ENCODE results near the gene ANKUB1. TPM values are rescaled to one million over a fixed set of nuclear protein-coding genes. Genes with fewer than 3 reads are reported as not detected.
A peak's percentile ranks its signal among the peaks of the same experiment; 100 is the strongest.

ANKUB1 gene
- total and polyA plus RNA-seq, 10 of the 15 experiments (the other 5 are each of a cell fraction or from before 2014, with no cell fraction given) = 0.08 TPM; not detected in 9

GRCh38 chr3:149765762-149766334 lies 26.5 kb downstream of the ANKUB1 start:
- ChIA-PET CTCF (interaction anchor here (0.6 to 15.4 kb wide), 21 partner anchors 10 to 455 kb away, joined by 3 to 222 read pairs (median 5); partner anchors contain the start of gene COMMD2), SMC1A (ENCODE audit: uncharacterized antibody, unreplicated experiment) (interaction anchor here (0.8 to 2.3 kb wide), 14 partner anchors 12 to 455 kb away, joined by 3 to 18 read pairs (median 4); partner anchors contain the start of gene COMMD2), RAD21 (ENCODE audit: unreplicated experiment) (interaction anchor here (1.0 to 3.0 kb wide), 8 partner anchors 9 to 453 kb away, joined by 3 to 20 read pairs (median 4); partner anchors contain the start of gene COMMD2), POLR2A (no interaction called here)
- peak; percentile 50; the same call in 2 of the 3 replicates for ATAC-seq
- H3K27ac ChIP-seq (ENCODE audit: control insufficient read depth, insufficient read depth) = no peak overlapping the region
- in situ Hi-C loops (cut with MboI) (no loop called here), intact Hi-C loops (cut with micrococcal nuclease; ENCODE audit: unreplicated experiment) (loop anchor here (5.0 kb wide), 1 partner anchor 41 kb away; no protein-coding TSS in a partner anchor)
- no peak overlapping the region for H2AFZ ChIP-seq (ENCODE audit: control insufficient read depth, low read depth, low read length)
- H3K36me3 ChIP-seq (ENCODE audit: control insufficient read depth in 2 of 2, insufficient read depth in 2 of 2, low read length in 1 of 2) = no peaks in the 10 kb centered on the region
- no peaks in the 10 kb centered on the region for H3K79me2 ChIP-seq (ENCODE audit: control insufficient read depth, insufficient read depth, low read length)
- BruUV-seq (replicated peaks) = no TSS peak
- no peaks in the 10 kb centered on the region for H3K9me3 ChIP-seq (replicated peaks; ENCODE audit: control insufficient read depth, insufficient read depth, low read length)
- no peaks in the 10 kb centered on the region for H3K4me1 ChIP-seq (ENCODE audit: control insufficient read depth, insufficient read depth, low read length)
- DNase-seq (ENCODE audit: low read depth, low spot score) = no peak
- H3K9ac ChIP-seq (ENCODE audit: control insufficient read depth, insufficient read depth, low read length) = no peak overlapping the region
- 50% methylated on average over 2 of the region's 2 CpGs for WGBS (ENCODE audit: insufficient coverage, insufficient replicate concordance, low lambda C conversion rate, missing lambda C conversion rate)
- H4K20me1 ChIP-seq (ENCODE audit: control insufficient read depth, insufficient read depth) = no peaks in the 10 kb centered on the region
- peak; percentile 92 for FAIRE-seq
- H3K27me3 ChIP-seq (replicated peaks in 1 of 2; ENCODE audit: control insufficient read depth in 2 of 2, insufficient read depth in 2 of 2, low read length in 1 of 2) = peaks cover 0 to 7% of the 10 kb centered on the region in 2 experiments; a peak in 1 of 4 replicates
- peak; percentile 40; the same call in 1 of the 2 replicates for TF ChIP-seq RAD21 (IDR thresholded peaks at IDR 0.05; ENCODE audit: insufficient read depth, low read depth, low read length)
- TF ChIP-seq CTCF (IDR thresholded peaks at IDR 0.05 in 2 of 3, conservative IDR thresholded peaks at IDR 0.05 in 1 of 3; ENCODE audit: control insufficient read depth in 2 of 3, extremely low read depth in 1 of 3, insufficient read depth in 1 of 3, low read depth in 3 of 3, low read length in 3 of 3) = peak; percentile 39 to 52 (median 47); a peak in 5 of 6 replicates
- TF ChIP-seq SMC3 (IDR thresholded peaks at IDR 0.05; ENCODE audit: borderline replicate concordance, low read length) = peak; percentile 54; the same call in 1 of the 2 replicates
- TF ChIP-seq CBX5 (IDR thresholded peaks at IDR 0.05; ENCODE audit: low read depth) = no peak
- H3K4me2 ChIP-seq (ENCODE audit: control insufficient read depth, insufficient read depth) = no peak overlapping the region
- no peak overlapping the region for H3K4me3 ChIP-seq

Data from GM12878 (cell line).